Keratinocyte (primary cell): Measurements from ENCODE around the gene ROS1. TPM values are rescaled to one million over a fixed set of nuclear protein-coding genes. Genes with fewer than 3 reads are reported as not detected.

Experiments used
- DNase-seq: peaks from one replicate; pipeline ENCODE4 v3.0.0-alpha.2; 2011; ENCODE audit warnings: low read depth, missing footprints, low spot score
- FAIRE-seq: peaks from 2 replicates; lab custom pipeline; 2011; peaks lifted over from hg19 to GRCh38; lab: Jason Lieb, UNC
- H2AFZ ChIP-seq: 2 replicates; pipeline ENCODE4 v1.6.0; 2012; ENCODE audit warnings: low read length, control low read depth, inconsistent platforms; ENCODE audit not compliant: control insufficient read depth
- H3K27ac ChIP-seq: 2 replicates; pipeline ENCODE4 v1.5.1; 2011; ENCODE audit warnings: low read length; ENCODE audit not compliant: control insufficient read depth, insufficient read depth
- H3K27me3 ChIP-seq: 3 replicates; pipeline ENCODE4 v1.6.0; 2011; ENCODE audit warnings: low read length; ENCODE audit not compliant: control insufficient read depth, insufficient read depth; ENCODE audit errors: extremely low read depth
- H3K36me3 ChIP-seq, 2 experiments: 2 replicates in 1 of 2; 3 replicates in 1 of 2; pipeline ENCODE4 v1.5.1; 2011; ENCODE audit warnings: low read length in 2 of 2, mild to moderate bottlenecking in 1 of 2; ENCODE audit not compliant: control insufficient read depth in 2 of 2, insufficient read depth in 2 of 2; ENCODE audit errors: extremely low read depth in 1 of 2
- H3K4me1 ChIP-seq: 3 replicates; pipeline ENCODE4 v1.5.1; 2011; ENCODE audit warnings: low read length; ENCODE audit not compliant: control insufficient read depth, insufficient read depth; ENCODE audit errors: extremely low read depth
- H3K4me2 ChIP-seq: 3 replicates; pipeline ENCODE4 v1.6.0; 2011; ENCODE audit warnings: low read depth, low read length; ENCODE audit not compliant: control insufficient read depth, insufficient read depth; ENCODE audit errors: extremely low read depth
- H3K4me3 ChIP-seq, 3 experiments: fragments of 200-600 bp in 1 of 3; sonication (generic) in 1 of 3; 2 replicates in 2 of 3; 3 replicates in 1 of 3; pipeline ENCODE4 v1.5.1; 2011 to 2016; ENCODE audit warnings: low read length in 3 of 3, mild to moderate bottlenecking in 3 of 3, control low read depth in 2 of 3, inconsistent platforms in 1 of 3, low read depth in 1 of 3, mixed read lengths in 1 of 3, mixed run types in 1 of 3, moderate library complexity in 1 of 3; ENCODE audit not compliant: control insufficient read depth in 2 of 3, insufficient read depth in 2 of 3; ENCODE audit errors: extremely low read depth in 1 of 3
- H3K79me2 ChIP-seq: 2 replicates; pipeline ENCODE4 v1.6.0; 2012; ENCODE audit warnings: low read length; ENCODE audit not compliant: control insufficient read depth, insufficient read depth
- H3K9ac ChIP-seq: 3 replicates; pipeline ENCODE4 v1.6.0; 2011; ENCODE audit warnings: low read length; ENCODE audit not compliant: control insufficient read depth, insufficient read depth; ENCODE audit errors: extremely low read depth
- H3K9me1 ChIP-seq: 3 replicates; pipeline ENCODE4 v1.6.0; 2011; ENCODE audit warnings: low read length; ENCODE audit not compliant: control insufficient read depth, insufficient read depth; ENCODE audit errors: extremely low read depth
- H3K9me3 ChIP-seq: 2 replicates; pipeline ENCODE4 v1.5.1; 2012; ENCODE audit warnings: low read depth, low read length; ENCODE audit not compliant: control insufficient read depth
- H4K20me1 ChIP-seq: 3 replicates; pipeline ENCODE4 v1.6.0; 2011; ENCODE audit warnings: low read length; ENCODE audit not compliant: control insufficient read depth, insufficient read depth; ENCODE audit errors: extremely low read depth
- CTCF ChIP-seq, 3 experiments: IDR thresholded peaks in 1 of 3; conservative IDR thresholded peaks in 1 of 3; optimal IDR thresholded peaks in 1 of 3; 2 replicates in 2 of 3; 3 replicates in 1 of 3; pipeline versions ENCODE3 to v1.5.1; 2011; ENCODE audit warnings: low read length in 3 of 3, mild to moderate bottlenecking in 3 of 3, moderate library complexity in 2 of 3, control low read depth in 1 of 3, inconsistent platforms in 1 of 3; ENCODE audit not compliant: insufficient read depth in 2 of 3; ENCODE audit errors: extremely low read depth in 1 of 3
- EZH2 ChIP-seq: IDR thresholded peaks from one replicate; pipeline ENCODE4 v1.6.1; 2012; ENCODE audit warnings: inconsistent platforms, mild to moderate bottlenecking, low read length, moderate library complexity
- dilution Hi-C: fragments of 300-500 bp; cut with MboI; formaldehyde crosslinking; loops from one replicate; pipeline ENCODE4 v1.7.0; 2020; ENCODE audit warnings: low sequenced_read_pairs; ENCODE audit not compliant: extremely low pct_ligation_motif_present
- polyA plus RNA-seq, 5 experiments: library from polyadenylated mRNA; depleted of rRNA in 3 of 5; stranded (reverse) in 3 of 5; stranded (forward) in 1 of 5; unstranded in 1 of 5; fragments of >200 nt; gene quantifications; 1 replicate in 1 of 5; 2 replicates in 3 of 5; 3 replicates in 1 of 5; pipeline versions ENCODE4 v1.2.1 to v1.2.3, GENCODE V29; 2011 to 2012; ENCODE audit warnings: missing spikeins in 2 of 5, low read depth in 1 of 5, low replicate concordance in 1 of 5

ROS1 gene
- polyA plus RNA-seq, 1 donor (not counting 4 experiments of a cell fraction or from before 2014, with no cell fraction given), result 0.16 TPM

- H3K36me3 ChIP-seq, result no peaks in the 10 kb centered on the region
- H3K27me3 ChIP-seq, result no peaks in the 10 kb centered on the region
- no peak for FAIRE-seq
- no peaks in the 10 kb centered on the region for H3K79me2 ChIP-seq
- H3K27ac ChIP-seq, result no peak overlapping the region
- no peak overlapping the region for H3K4me2 ChIP-seq
- no peaks in the 10 kb centered on the region for H4K20me1 ChIP-seq
- no peaks in the 10 kb centered on the region for H3K4me1 ChIP-seq
- H3K9me1 ChIP-seq, result no peaks in the 10 kb centered on the region
- H3K9ac ChIP-seq, result no peak overlapping the region
- no peak overlapping the region for H2AFZ ChIP-seq
- H3K9me3 ChIP-seq, result no peaks in the 10 kb centered on the region
- no peak for DNase-seq
- no peak overlapping the region for H3K4me3 ChIP-seq
- no peak for TF ChIP-seq EZH2
- TF ChIP-seq CTCF (optimal IDR thresholded peaks at IDR 0.05 in 1 of 3, IDR thresholded peaks at IDR 0.05 in 1 of 3, conservative IDR thresholded peaks at IDR 0.05 in 1 of 3; ENCODE audit: extremely low read depth in 1 of 3, insufficient read depth in 2 of 3, low read length in 3 of 3), result no peak
- dilution Hi-C loops, result no loop called here
These were observed 98.4 kb downstream of the ROS1 start for GRCh38 chr6:117327149-117328004.

DNA sequence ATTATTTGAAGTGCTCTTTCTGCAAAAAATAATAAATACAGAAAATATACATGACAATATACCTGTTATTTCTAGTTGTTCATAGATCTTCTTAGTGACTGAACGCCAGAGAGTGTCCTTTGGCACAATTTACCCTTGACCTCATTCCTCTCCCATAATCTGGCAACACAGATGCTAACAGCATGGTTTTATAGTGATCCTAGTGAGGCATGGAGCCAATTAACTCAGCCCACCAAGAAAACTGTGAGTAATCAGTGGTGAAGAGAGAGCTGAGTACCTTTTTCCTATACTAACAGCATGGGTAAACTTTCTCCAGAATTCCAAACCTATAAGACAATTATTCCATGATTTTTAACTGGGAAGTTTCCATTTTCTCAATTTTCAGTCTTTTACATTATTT, 99.3 kb downstream of the ROS1 start:
- FAIRE-seq (no peak), DNase-seq (no peak)
- no peaks in the 10 kb centered on the region for H3K36me3 ChIP-seq

More for the DNA sequence above, 99.3 kb downstream of the ROS1 start:
- Histone ChIP-seq H2AFZ (no peak overlapping the region), H3K79me2 (no peaks in the 10 kb centered on the region), H4K20me1 (no peaks in the 10 kb centered on the region), H3K4me3 (no peak overlapping the region), H3K9me1 (no peaks in the 10 kb centered on the region), H3K27ac (no peak overlapping the region), H3K4me2 (no peak overlapping the region), H3K9ac (no peak overlapping the region), H3K27me3 (no peaks in the 10 kb centered on the region), H3K9me3 (no peaks in the 10 kb centered on the region), H3K4me1 (no peaks in the 10 kb centered on the region)
- dilution Hi-C loops, result no loop called here
- TF ChIP-seq EZH2, result no peak
- TF ChIP-seq CTCF (optimal IDR thresholded peaks at IDR 0.05 in 1 of 3, IDR thresholded peaks at IDR 0.05 in 1 of 3, conservative IDR thresholded peaks at IDR 0.05 in 1 of 3; ENCODE audit: extremely low read depth in 1 of 3, insufficient read depth in 2 of 3, low read length in 3 of 3), result no peak
